Tibial nerve (tissue), 3 donors: Measurements from ENCODE around the gene PEX11B.

Experiments used
- POLR2A ChIP-seq, 2 donors: fragments of 450-650 bp; IDR thresholded peaks; one replicate each; pipeline ENCODE4 v1.6.1; 2017; ENCODE audit warnings: antibody characterized with exemption in 2 of 2, mild to moderate bottlenecking in 2 of 2, moderate library complexity in 2 of 2
- TF ChIP-seq, protein P1 (sequence below), 5 experiments: fragments of 200-600 bp in 3 of 5; fragments of 450-650 bp in 2 of 5; sonication (generic) in 3 of 5; IDR thresholded peaks; one replicate each; pipeline ENCODE4 v1.5.1; 2016 to 2019; ENCODE audit warnings: antibody characterized with exemption in 5 of 5, mild to moderate bottlenecking in 3 of 5, moderate library complexity in 2 of 5

DNA sequence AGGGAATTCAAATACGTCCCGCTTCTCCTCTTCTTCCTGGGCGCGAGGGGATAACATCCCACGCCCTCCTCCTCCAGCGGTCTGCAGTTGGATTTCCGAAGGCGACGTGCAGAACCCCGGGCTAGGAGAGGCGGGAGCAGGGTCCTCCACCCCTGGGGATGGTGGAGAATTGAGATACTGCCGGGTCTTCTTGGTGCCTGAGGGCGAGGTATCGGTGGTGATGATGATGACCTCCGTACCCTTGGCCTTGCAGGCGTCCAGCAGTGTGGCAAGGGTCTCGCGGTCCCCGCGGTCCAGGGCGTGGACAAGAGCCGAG lies 42.5 kb upstream of the PEX11B start:
- TF ChIP-seq POLR2A (IDR thresholded peaks at IDR 0.05) = no peak
- TF ChIP-seq, protein P1, sequence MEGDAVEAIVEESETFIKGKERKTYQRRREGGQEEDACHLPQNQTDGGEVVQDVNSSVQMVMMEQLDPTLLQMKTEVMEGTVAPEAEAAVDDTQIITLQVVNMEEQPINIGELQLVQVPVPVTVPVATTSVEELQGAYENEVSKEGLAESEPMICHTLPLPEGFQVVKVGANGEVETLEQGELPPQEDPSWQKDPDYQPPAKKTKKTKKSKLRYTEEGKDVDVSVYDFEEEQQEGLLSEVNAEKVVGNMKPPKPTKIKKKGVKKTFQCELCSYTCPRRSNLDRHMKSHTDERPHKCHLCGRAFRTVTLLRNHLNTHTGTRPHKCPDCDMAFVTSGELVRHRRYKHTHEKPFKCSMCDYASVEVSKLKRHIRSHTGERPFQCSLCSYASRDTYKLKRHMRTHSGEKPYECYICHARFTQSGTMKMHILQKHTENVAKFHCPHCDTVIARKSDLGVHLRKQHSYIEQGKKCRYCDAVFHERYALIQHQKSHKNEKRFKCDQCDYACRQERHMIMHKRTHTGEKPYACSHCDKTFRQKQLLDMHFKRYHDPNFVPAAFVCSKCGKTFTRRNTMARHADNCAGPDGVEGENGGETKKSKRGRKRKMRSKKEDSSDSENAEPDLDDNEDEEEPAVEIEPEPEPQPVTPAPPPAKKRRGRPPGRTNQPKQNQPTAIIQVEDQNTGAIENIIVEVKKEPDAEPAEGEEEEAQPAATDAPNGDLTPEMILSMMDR (IDR thresholded peaks at IDR 0.05) = no peak
